HFF-Myc (cell line): ENCODE measurements around the gene TAS2R60.

ENCODE experiments used
- DNase-seq: peaks from one replicate; pipeline ENCODE4 v3.0.0-alpha.2; 2011; ENCODE audit warnings: low read depth; ENCODE audit errors: extremely low read depth
- H3K4me3 ChIP-seq: replicated peaks from 2 replicates; pipeline ENCODE4 v1.5.1; 2011; ENCODE audit warnings: low read depth, mild to moderate bottlenecking, control low read depth, low read length
- TF ChIP-seq, protein P1 (sequence below): IDR thresholded peaks from 2 replicates; pipeline ENCODE4 v1.5.1; 2012; ENCODE audit warnings: mild to moderate bottlenecking, low read depth, low read length, control low read depth; ENCODE audit errors: missing control alignments

The TAS2R60 gene

DNA sequence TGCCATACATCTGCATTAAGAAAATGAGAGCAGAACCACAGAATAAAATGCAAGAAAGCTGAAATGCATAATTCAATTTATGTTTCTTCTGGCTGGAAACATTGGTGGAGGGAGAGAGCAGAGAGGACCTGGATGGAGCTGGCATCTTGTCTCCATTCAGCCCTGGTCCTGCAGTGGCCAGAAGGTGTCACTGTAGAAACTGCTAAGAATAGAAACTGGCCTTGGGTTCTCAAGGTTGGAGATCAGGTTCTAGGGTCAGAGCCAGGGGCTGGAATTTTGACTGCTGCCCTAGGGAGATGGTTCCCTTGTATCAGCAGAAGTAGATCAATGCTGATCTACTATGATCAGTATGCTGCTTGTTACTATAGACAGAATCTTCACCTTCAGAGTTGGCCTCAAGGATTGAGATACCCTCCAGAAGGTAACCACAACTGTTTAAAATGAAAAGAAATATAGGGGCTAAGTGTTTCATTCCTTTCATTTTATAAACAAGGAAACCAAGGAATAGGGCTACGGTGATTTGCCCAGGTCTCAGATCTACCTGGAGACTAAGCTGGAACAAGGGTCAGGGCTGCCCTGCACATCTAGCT is 47.6 kb downstream of the TAS2R60 start:
- no peak for DNase-seq
- TF ChIP-seq, protein P1, sequence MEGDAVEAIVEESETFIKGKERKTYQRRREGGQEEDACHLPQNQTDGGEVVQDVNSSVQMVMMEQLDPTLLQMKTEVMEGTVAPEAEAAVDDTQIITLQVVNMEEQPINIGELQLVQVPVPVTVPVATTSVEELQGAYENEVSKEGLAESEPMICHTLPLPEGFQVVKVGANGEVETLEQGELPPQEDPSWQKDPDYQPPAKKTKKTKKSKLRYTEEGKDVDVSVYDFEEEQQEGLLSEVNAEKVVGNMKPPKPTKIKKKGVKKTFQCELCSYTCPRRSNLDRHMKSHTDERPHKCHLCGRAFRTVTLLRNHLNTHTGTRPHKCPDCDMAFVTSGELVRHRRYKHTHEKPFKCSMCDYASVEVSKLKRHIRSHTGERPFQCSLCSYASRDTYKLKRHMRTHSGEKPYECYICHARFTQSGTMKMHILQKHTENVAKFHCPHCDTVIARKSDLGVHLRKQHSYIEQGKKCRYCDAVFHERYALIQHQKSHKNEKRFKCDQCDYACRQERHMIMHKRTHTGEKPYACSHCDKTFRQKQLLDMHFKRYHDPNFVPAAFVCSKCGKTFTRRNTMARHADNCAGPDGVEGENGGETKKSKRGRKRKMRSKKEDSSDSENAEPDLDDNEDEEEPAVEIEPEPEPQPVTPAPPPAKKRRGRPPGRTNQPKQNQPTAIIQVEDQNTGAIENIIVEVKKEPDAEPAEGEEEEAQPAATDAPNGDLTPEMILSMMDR: peak; percentile 64
- H3K4me3 ChIP-seq: no peak overlapping the region

DNA sequence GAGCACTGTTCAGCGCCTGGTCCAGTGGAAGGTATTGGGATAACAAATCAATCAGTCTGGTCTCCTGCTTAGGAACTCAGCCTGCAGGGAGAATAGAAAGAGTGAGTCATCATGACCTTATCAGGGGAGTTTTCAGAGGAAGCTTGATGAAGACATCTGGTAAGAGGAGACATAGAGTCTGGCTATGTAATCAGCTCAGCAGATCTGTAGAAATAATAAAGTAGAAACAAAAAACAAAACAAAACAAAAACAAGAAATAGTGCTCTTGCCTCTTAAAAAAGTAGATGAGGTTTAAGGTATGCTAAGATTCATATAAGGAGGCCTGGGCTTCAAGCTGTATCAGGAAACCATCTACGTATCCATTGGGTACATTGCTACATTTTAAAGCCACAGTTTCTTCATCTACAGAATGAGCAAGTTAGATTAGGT is 48.8 kb downstream of the TAS2R60 start:
- no peak overlapping the region for H3K4me3 ChIP-seq
- no peak for DNase-seq
- TF ChIP-seq, protein P1: no peak

DNA sequence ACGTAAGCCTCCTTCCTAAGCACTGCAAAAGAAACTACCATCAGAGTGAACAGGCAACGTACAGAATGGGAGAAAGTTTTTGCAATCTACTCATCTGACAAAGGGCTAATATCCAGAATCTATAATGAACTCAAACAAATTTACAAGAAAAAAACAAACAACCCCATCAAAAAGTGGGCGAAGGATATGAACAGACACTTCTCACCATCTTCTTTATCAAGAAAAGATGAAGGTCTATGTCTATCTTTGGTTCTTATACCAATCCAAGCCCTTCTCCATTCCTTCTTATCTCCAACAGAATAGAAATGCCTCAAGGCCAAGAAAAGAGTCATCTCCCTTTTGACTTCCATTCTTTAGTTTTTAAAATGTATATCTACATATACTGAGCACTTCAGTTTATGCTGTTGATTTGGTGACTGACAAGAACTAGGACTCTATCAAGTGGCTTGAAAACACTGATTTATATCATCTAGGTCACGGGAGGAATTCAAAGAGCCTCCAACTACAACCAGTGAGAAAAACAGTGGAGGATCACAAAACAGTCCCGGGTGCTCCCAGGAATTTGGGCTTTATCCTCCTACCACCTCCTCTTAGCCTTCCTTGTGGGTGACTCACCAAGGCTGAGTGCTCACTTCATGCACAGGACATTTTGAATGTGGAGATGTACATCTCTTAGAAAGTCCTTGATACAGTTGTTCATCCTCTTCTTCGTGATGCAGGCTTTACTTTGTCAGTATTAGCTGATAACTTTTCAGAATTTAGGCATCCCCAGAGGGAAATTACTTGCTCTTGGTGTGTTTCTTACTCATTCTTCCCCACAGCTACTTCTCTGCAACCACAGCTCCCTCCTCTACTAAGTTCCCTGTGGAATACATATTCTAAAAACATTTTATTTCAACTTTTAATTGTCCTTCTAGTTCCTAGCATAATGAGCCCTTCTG is 49.8 kb downstream of the TAS2R60 start:
- DNase-seq: no peak
- no peak overlapping the region for H3K4me3 ChIP-seq
- TF ChIP-seq, protein P1: no peak

DNA sequence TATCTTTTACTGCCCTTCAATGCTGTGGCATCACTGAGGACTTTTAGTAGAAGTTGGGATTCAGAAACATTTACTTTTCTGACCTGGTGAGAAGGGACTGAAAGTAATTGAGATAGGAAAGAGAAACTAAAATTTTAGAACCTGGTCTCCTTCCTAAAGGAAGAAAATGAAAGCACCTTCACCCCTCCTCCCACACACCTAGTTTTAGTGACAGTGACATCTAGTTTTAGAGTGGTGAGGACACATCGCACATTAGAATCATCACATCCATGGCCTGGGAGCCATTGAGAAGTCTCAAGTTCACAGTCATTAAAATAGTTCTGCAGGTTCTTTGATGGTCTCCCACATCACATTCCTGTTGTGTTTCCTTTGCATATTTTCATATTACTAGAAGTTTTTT is 50.5 kb downstream of the TAS2R60 start:
- no peak for DNase-seq
- TF ChIP-seq, protein P1: no peak

More for the DNA sequence above, 50.5 kb downstream of the TAS2R60 start:
- H3K4me3 ChIP-seq: no peak overlapping the region
